HEK293 (cell line): Measurements from ENCODE around the gene DNTTIP2.

Source experiments
- AEBP2 ChIP-seq: fragments of 450-650 bp; formaldehyde crosslinking; IDR thresholded peaks from 2 replicates; pipeline ENCODE4 v1.5.1; 2016; ENCODE audit warnings: missing biosample characterization, missing genetic modification characterization, borderline replicate concordance
- CTCF ChIP-seq: fragments of 450-650 bp; formaldehyde crosslinking; IDR thresholded peaks from 2 replicates; pipeline ENCODE4 v1.5.1; 2016; ENCODE audit warnings: missing biosample characterization, missing genetic modification characterization
- ELK4 ChIP-seq: IDR thresholded peaks from 2 replicates; pipeline ENCODE4 v1.6.1; 2011; ENCODE audit warnings: mild to moderate bottlenecking, low read depth, low read length, borderline replicate concordance
- KLF9 ChIP-seq: fragments of 450-650 bp; formaldehyde crosslinking; IDR thresholded peaks from 2 replicates; pipeline ENCODE4 v1.5.1; 2016; ENCODE audit warnings: missing biosample characterization, missing genetic modification characterization, low read depth
- ZBTB49 ChIP-seq: fragments of 450-650 bp; formaldehyde crosslinking; IDR thresholded peaks from 2 replicates; pipeline ENCODE4 v1.5.1; 2016; ENCODE audit warnings: missing biosample characterization, missing genetic modification characterization, low read depth
- ZNF133 ChIP-seq: fragments of 450-650 bp; formaldehyde crosslinking; IDR thresholded peaks from 2 replicates; pipeline ENCODE4 v1.5.1; 2016; ENCODE audit warnings: missing biosample characterization, missing genetic modification characterization
- ZNF274 ChIP-seq, 2 experiments: fragments of 200-500 bp in 1 of 2; fragments of 450-650 bp in 1 of 2; sonication (Bioruptor generic) in 1 of 2; formaldehyde crosslinking in 1 of 2; IDR thresholded peaks; 2 replicates each; pipeline versions ENCODE4 v1.5.1 to v1.6.1; 2014 to 2016; ENCODE audit warnings: borderline replicate concordance in 1 of 2, inconsistent platforms in 1 of 2, low read length in 1 of 2, missing biosample characterization in 1 of 2, missing genetic modification characterization in 1 of 2
- ZNF416 ChIP-seq: fragments of 450-650 bp; formaldehyde crosslinking; IDR thresholded peaks from 2 replicates; pipeline ENCODE4 v1.5.1; 2016; ENCODE audit warnings: missing biosample characterization, missing genetic modification characterization
- ZNF514 ChIP-seq: fragments of 450-650 bp; formaldehyde crosslinking; IDR thresholded peaks from 2 replicates; pipeline ENCODE4 v1.5.1; 2016; ENCODE audit warnings: missing biosample characterization, missing genetic modification characterization
- ZNF558 ChIP-seq: fragments of 450-650 bp; formaldehyde crosslinking; IDR thresholded peaks from 2 replicates; pipeline ENCODE4 v1.5.1; 2016; ENCODE audit warnings: missing biosample characterization, missing genetic modification characterization
- ZNF561 ChIP-seq: fragments of 450-650 bp; IDR thresholded peaks from 2 replicates; pipeline ENCODE4 v1.5.1; 2018; ENCODE audit warnings: missing biosample characterization, missing genetic modification characterization, borderline replicate concordance
- ZNF629 ChIP-seq: fragments of 450-650 bp; formaldehyde crosslinking; IDR thresholded peaks from 2 replicates; pipeline ENCODE4 v1.5.1; 2017; ENCODE audit warnings: missing biosample characterization, missing genetic modification characterization

- TF ChIP-seq CTCF (tag by site-specific recombination) (no peak), ZNF629 (tag by site-specific recombination) (no peak), ZNF133 (no peak), ZNF274 (IDR thresholded peaks at IDR 0.05; ENCODE audit: low read length) (no peak), ZNF274 (tag by site-specific recombination; IDR thresholded peaks at IDR 0.05; ENCODE audit: borderline replicate concordance) (no peak), ZBTB49 (tag by site-specific recombination) (no peak), ZNF416 (tag by site-specific recombination) (no peak), ZNF514 (tag by site-specific recombination) (no peak), ZNF558 (tag by site-specific recombination) (no peak), AEBP2 (no peak), ELK4 (no peak), KLF9 (no peak), ZNF561 (tag by site-specific recombination) (no peak)
Measured at GRCh38 chr1:93899543-93900207, 20.7 kb upstream of the DNTTIP2 start.
